IMR-90 (cell line): ENCODE data around the gene BRD3. TPM values are rescaled to one million over a fixed set of nuclear protein-coding genes. Genes with fewer than 3 reads are reported as not detected.

Experiments
- ATAC-seq: fragments of 200-7000 bp; cut with Tn5 transposase; 2 replicates; pipeline ENCODE4 v1.9.1; 2020; ENCODE audit warnings: low read depth, mild to moderate bottlenecking, moderate library complexity
- BruUV-seq: library from RNA; stranded (reverse); fragments of 400-500 nt; replicated peaks from 2 replicates; lab custom pipeline; 2021; lab: Mats Ljungman, UMichigan
- CTCF ChIA-PET: fragments of 300-600 bp; formaldehyde crosslinking; extraction: SDS; loops from one replicate; lab custom pipeline; 2021; ENCODE audit warnings: antibody characterized with exemption; lab: Yijun Ruan, JAX
- POLR2A ChIA-PET: fragments of 300-600 bp; sonication (Branson Sonifier 250); formaldehyde crosslinking; loops from one replicate; lab custom pipeline; 2022; ENCODE audit warnings: antibody characterized with exemption; ENCODE audit not compliant: unreplicated experiment; lab: Charles Lee
- DNase-seq: peaks from one replicate; pipeline ENCODE4 v3.0.0; 2013
- H2AFZ ChIP-seq: replicated peaks from 2 replicates; pipeline ENCODE3; 2013; ENCODE audit warnings: low read length, mild to moderate bottlenecking; ENCODE audit not compliant: poor library complexity
- H2AK5ac ChIP-seq: 2 replicates; pipeline ENCODE4 v1.6.1; 2013; ENCODE audit warnings: low read depth, low read length, inconsistent platforms
- H2AK9ac ChIP-seq: replicated peaks from 2 replicates; pipeline ENCODE3; 2013; ENCODE audit warnings: mild to moderate bottlenecking, low read depth, low read length, moderate library complexity; ENCODE audit not compliant: poor library complexity
- H2BK120ac ChIP-seq: 2 replicates; pipeline ENCODE4 v1.6.1; 2013; ENCODE audit warnings: low read depth, low read length, inconsistent platforms
- H2BK15ac ChIP-seq: 3 replicates; pipeline ENCODE4 v1.6.1; 2013; ENCODE audit warnings: low read depth, low read length, inconsistent platforms
- H2BK20ac ChIP-seq: 2 replicates; pipeline ENCODE4 v1.6.1; 2013; ENCODE audit warnings: low read depth, mild to moderate bottlenecking, inconsistent platforms, low read length, moderate library complexity
- H2BK5ac ChIP-seq: 2 replicates; pipeline ENCODE4 v1.6.1; 2013; ENCODE audit warnings: mild to moderate bottlenecking, low read depth, low read length, inconsistent platforms; ENCODE audit not compliant: poor library complexity, severe bottlenecking
- H3K14ac ChIP-seq: replicated peaks from 2 replicates; pipeline ENCODE4 v1.6.1; 2013; ENCODE audit warnings: low read depth, low read length, inconsistent platforms
- H3K18ac ChIP-seq: 2 replicates; pipeline ENCODE4 v1.6.1; 2013; ENCODE audit warnings: low read depth, low read length, control low read depth
- H3K23ac ChIP-seq: 2 replicates; pipeline ENCODE4 v1.6.1; 2013; ENCODE audit warnings: low read depth, low read length, inconsistent platforms
- H3K27ac ChIP-seq: 2 replicates; pipeline ENCODE4 v1.5.1; 2013; ENCODE audit warnings: mild to moderate bottlenecking, control low read depth, low read length; ENCODE audit not compliant: insufficient read depth
- H3K27me3 ChIP-seq: 2 replicates; pipeline ENCODE4 v1.6.1; 2013; ENCODE audit warnings: low read length; ENCODE audit not compliant: control insufficient read depth, insufficient read depth
- H3K36me3 ChIP-seq: 2 replicates; pipeline ENCODE4 v1.6.1; 2013; ENCODE audit warnings: low read length, mixed read lengths; ENCODE audit not compliant: control insufficient read depth, insufficient read depth
- H3K4ac ChIP-seq: 2 replicates; pipeline ENCODE4 v1.6.1; 2013; ENCODE audit warnings: low read depth, low read length, inconsistent platforms
- H3K4me1 ChIP-seq: 2 replicates; pipeline ENCODE4 v1.6.1; 2013; ENCODE audit warnings: low read length, mixed read lengths; ENCODE audit not compliant: control insufficient read depth, insufficient read depth
- H3K4me2 ChIP-seq: 2 replicates; pipeline ENCODE4 v1.6.1; 2013; ENCODE audit warnings: low read depth, mild to moderate bottlenecking, control low read depth, low read length, moderate library complexity
- H3K4me3 ChIP-seq: 2 replicates; pipeline ENCODE4 v1.5.1; 2013; ENCODE audit warnings: low read depth, mild to moderate bottlenecking, control low read depth, low read length, moderate library complexity; ENCODE audit not compliant: insufficient read depth
- H3K56ac ChIP-seq: 2 replicates; pipeline ENCODE4 v1.6.1; 2013; ENCODE audit warnings: low read length, inconsistent platforms; ENCODE audit not compliant: insufficient read depth; ENCODE audit errors: extremely low read depth
- H3K79me1 ChIP-seq, 2 experiments: 2 replicates each; pipeline ENCODE4 v1.6.1; 2013; ENCODE audit warnings: low read length in 2 of 2, inconsistent platforms in 1 of 2, low read depth in 1 of 2
- H3K9ac ChIP-seq: 2 replicates; pipeline ENCODE4 v1.6.1; 2013; ENCODE audit warnings: low read depth, low read length, control low read depth
- H3K9me1 ChIP-seq: 2 replicates; pipeline ENCODE4 v1.6.1; 2013; ENCODE audit warnings: low read length, inconsistent platforms; ENCODE audit not compliant: insufficient read depth
- H3K9me3 ChIP-seq: 2 replicates; pipeline ENCODE4 v1.6.1; 2013; ENCODE audit warnings: low read length; ENCODE audit not compliant: control insufficient read depth, insufficient read depth
- H4K20me1 ChIP-seq: 2 replicates; pipeline ENCODE4 v1.6.1; 2013; ENCODE audit warnings: low read length, inconsistent platforms; ENCODE audit not compliant: insufficient read depth
- H4K5ac ChIP-seq: 2 replicates; pipeline ENCODE4 v1.6.1; 2013; ENCODE audit warnings: mild to moderate bottlenecking, low read depth, low read length, control low read depth
- H4K8ac ChIP-seq, 2 experiments: 2 replicates each; pipeline ENCODE4 v1.6.1; 2013; ENCODE audit warnings: low read depth in 2 of 2, low read length in 2 of 2, control low read depth in 1 of 2, inconsistent platforms in 1 of 2
- H4K91ac ChIP-seq: 2 replicates; pipeline ENCODE4 v1.6.1; 2013; ENCODE audit warnings: low read depth, low read length, inconsistent platforms; ENCODE audit not compliant: insufficient read depth
- BHLHE40 ChIP-seq: fragments of 150-350 bp; IDR thresholded peaks from 2 replicates; pipeline ENCODE4 v1.6.1; 2016; ENCODE audit warnings: mild to moderate bottlenecking, low read depth, low read length
- CEBPB ChIP-seq: IDR thresholded peaks from 2 replicates; pipeline ENCODE4 v1.6.1; 2012; ENCODE audit warnings: low read depth, low read length, improper control_type of control experiment
- CHD1 ChIP-seq: IDR thresholded peaks from 2 replicates; pipeline ENCODE4 v1.6.1; 2012; ENCODE audit warnings: low read depth, low read length, improper control_type of control experiment
- FOS ChIP-seq: fragments of 150-350 bp; IDR thresholded peaks from 2 replicates; pipeline ENCODE4 v1.6.1; 2016; ENCODE audit warnings: low read depth, low read length
- MAFK ChIP-seq: IDR thresholded peaks from 2 replicates; pipeline ENCODE4 v1.6.1; 2012; ENCODE audit warnings: low read depth, low read length, improper control_type of control experiment
- MAZ ChIP-seq: IDR thresholded peaks from 2 replicates; pipeline ENCODE4 v1.6.1; 2012; ENCODE audit warnings: low read depth, mild to moderate bottlenecking, low read length, improper control_type of control experiment, moderate library complexity, borderline replicate concordance
- MXI1 ChIP-seq: IDR thresholded peaks from 2 replicates; pipeline ENCODE4 v1.6.1; 2012; ENCODE audit warnings: low read depth, mild to moderate bottlenecking, low read length, moderate library complexity, borderline replicate concordance
- NFE2L2 ChIP-seq: fragments of 150-350 bp; IDR thresholded peaks from 2 replicates; pipeline ENCODE4 v1.6.1; 2016; ENCODE audit warnings: low read depth, mild to moderate bottlenecking, low read length
- POLR2A ChIP-seq: IDR thresholded peaks from 2 replicates; pipeline ENCODE4 v1.6.1; 2012; ENCODE audit warnings: mild to moderate bottlenecking, low read depth, low read length
- RAD21 ChIP-seq: IDR thresholded peaks from 2 replicates; pipeline ENCODE4 v1.6.1; 2012; ENCODE audit warnings: low read length, improper control_type of control experiment
- RCOR1 ChIP-seq: IDR thresholded peaks from 2 replicates; pipeline ENCODE4 v1.6.1; 2012; ENCODE audit warnings: mild to moderate bottlenecking, low read length, improper control_type of control experiment; ENCODE audit not compliant: insufficient replicate concordance
- RFX5 ChIP-seq: IDR thresholded peaks from 2 replicates; pipeline ENCODE4 v1.8.0; 2012; ENCODE audit warnings: low read depth, mild to moderate bottlenecking, low read length, moderate library complexity
- SMC3 ChIP-seq: fragments of 150-350 bp; IDR thresholded peaks from 2 replicates; pipeline ENCODE4 v1.6.1; 2016; ENCODE audit warnings: low read depth, mild to moderate bottlenecking, antibody characterized with exemption, low read length, moderate library complexity
- WGBS, 2 experiments: methylation state at CpG; one replicate each; pipeline versions ENCODE4 v1.1.5 to v1.1.7; 2013; ENCODE audit warnings: missing lambda C conversion rate in 2 of 2; ENCODE audit not compliant: insufficient read length in 1 of 2; ENCODE audit errors: extremely low coverage in 2 of 2; 5-methylcytosine and 5-hydroxymethylcytosine counted together
- dilution Hi-C: fragments of 300-500 bp; cut with HindIII; formaldehyde crosslinking; loops from one replicate; pipeline ENCODE4 v1.14.3; 2018; ENCODE audit warnings: low sequenced_read_pairs; ENCODE audit not compliant: unreplicated experiment
- in situ Hi-C: fragments of 300-500 bp; cut with MboI; formaldehyde crosslinking; loops from 3 replicates; pipeline ENCODE4 v1.14.3; 2019; ENCODE audit warnings: low sequenced_read_pairs, inconsistent platforms, mixed read lengths
- intact Hi-C: fragments of 100-400 bp; cut with micrococcal nuclease; formaldehyde crosslinking; loops from 2 replicates; pipeline ENCODE4 v1.10.0; 2022
- polyA plus RNA-seq, 3 experiments: library from polyadenylated mRNA; depleted of rRNA; stranded (reverse); fragments of >200 nt; gene quantifications; 2 replicates each; pipeline ENCODE4 v1.2.3, GENCODE V29; 2012; ENCODE audit warnings: low replicate concordance in 1 of 3
- total RNA-seq: library from RNA; depleted of rRNA; stranded (reverse); fragments of >200 nt; gene quantifications from 2 replicates; pipeline ENCODE4 v1.2.3, GENCODE V29; 2012
- TF ChIP-seq, protein P1 (sequence below): fragments of 150-350 bp; IDR thresholded peaks from 2 replicates; pipeline ENCODE4 v1.6.1; 2017; ENCODE audit warnings: mild to moderate bottlenecking, antibody characterized with exemption, low read length, low read depth
- TF ChIP-seq, protein P2 (sequence below): conservative IDR thresholded peaks from 2 replicates; pipeline ENCODE4 v1.5.1; 2012; ENCODE audit warnings: mild to moderate bottlenecking, low read depth, low read length, improper control_type of control experiment
- TF ChIP-seq, protein P3 (sequence below): fragments of 150-350 bp; IDR thresholded peaks from 2 replicates; pipeline ENCODE4 v1.6.1; 2016; ENCODE audit warnings: low read depth, mild to moderate bottlenecking, low read length, moderate library complexity, borderline replicate concordance

The BRD3 gene
- total and polyA plus RNA-seq, 2 of the 4 experiments (the other 2 are of a cell fraction), result 2.2 to 7.1 TPM

DNA sequence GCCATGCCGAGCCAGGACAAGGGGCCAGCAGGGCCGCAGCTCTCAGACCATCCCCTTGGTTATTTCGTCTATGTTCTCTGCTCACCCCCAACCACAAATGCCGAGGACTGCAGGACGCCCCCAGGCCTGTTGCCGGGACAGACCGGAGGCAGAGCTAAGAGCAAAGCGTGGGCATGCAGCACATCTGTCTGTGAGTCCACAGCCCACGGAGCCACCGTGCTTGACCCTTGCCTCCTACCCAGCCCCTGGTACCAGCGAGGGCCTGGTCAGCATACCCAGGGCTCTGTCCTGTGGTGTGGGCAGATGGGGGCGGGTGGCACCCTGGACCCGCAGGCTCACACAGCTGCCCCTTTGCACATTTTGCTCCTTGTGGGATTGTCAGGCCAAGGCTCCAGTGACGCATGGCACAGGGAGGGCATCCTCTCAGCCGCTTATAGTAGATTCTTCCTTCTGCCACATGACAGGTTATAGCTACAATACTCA lies 4.7 kb downstream of the BRD3 start:
- dilution Hi-C loops, result no loop called here

More for the DNA sequence above, 4.7 kb downstream of the BRD3 start:
- Histone ChIP-seq H2BK15ac (no peak overlapping the region), H2AK9ac (no peak overlapping the region), H3K4ac (no peak overlapping the region), H3K79me1 (peaks cover 30 to 88% of the 10 kb centered on the region in 2 experiments), H2BK20ac (no peak overlapping the region), H3K27ac (no peak overlapping the region), H3K9ac (no peak overlapping the region), H2BK120ac (no peak overlapping the region), H3K4me2 (no peak overlapping the region), H3K9me1 (peaks cover 15% of the 10 kb centered on the region; the same call in 1 of the 2 replicates), H4K20me1 (peaks cover 87% of the 10 kb centered on the region), H3K4me1 (peaks cover 11% of the 10 kb centered on the region), H3K56ac (no peak overlapping the region), H4K91ac (no peak overlapping the region), H4K8ac (no peak overlapping the region), H3K14ac (no peak overlapping the region), H2AFZ (no peak overlapping the region), H3K18ac (no peak overlapping the region), H4K5ac (no peak overlapping the region), H3K36me3 (no peaks in the 10 kb centered on the region), H2BK5ac (no peak overlapping the region), H3K4me3 (no peak overlapping the region), H3K27me3 (no peaks in the 10 kb centered on the region), H3K9me3 (no peaks in the 10 kb centered on the region), H2AK5ac (no peak overlapping the region), H3K23ac (no peak overlapping the region)
- CTCF ChIA-PET, result no interaction called here
- 88% methylated on average over 5 of the region's 15 CpGs; no CpG with 5 or more reads in 1 of the 2 experiments for WGBS, 2 experiments
- TF ChIP-seq, protein P1, sequence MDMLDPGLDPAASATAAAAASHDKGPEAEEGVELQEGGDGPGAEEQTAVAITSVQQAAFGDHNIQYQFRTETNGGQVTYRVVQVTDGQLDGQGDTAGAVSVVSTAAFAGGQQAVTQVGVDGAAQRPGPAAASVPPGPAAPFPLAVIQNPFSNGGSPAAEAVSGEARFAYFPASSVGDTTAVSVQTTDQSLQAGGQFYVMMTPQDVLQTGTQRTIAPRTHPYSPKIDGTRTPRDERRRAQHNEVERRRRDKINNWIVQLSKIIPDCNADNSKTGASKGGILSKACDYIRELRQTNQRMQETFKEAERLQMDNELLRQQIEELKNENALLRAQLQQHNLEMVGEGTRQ, result no peak
- TF ChIP-seq FOS (no peak), SMC3 (no peak), RFX5 (no peak), RCOR1 (no peak), RAD21 (no peak), POLR2A (no peak), MAFK (no peak), MAZ (no peak), CEBPB (no peak), BHLHE40 (no peak), NFE2L2 (no peak), MXI1 (no peak), CHD1 (no peak)
- TF ChIP-seq, protein P2, sequence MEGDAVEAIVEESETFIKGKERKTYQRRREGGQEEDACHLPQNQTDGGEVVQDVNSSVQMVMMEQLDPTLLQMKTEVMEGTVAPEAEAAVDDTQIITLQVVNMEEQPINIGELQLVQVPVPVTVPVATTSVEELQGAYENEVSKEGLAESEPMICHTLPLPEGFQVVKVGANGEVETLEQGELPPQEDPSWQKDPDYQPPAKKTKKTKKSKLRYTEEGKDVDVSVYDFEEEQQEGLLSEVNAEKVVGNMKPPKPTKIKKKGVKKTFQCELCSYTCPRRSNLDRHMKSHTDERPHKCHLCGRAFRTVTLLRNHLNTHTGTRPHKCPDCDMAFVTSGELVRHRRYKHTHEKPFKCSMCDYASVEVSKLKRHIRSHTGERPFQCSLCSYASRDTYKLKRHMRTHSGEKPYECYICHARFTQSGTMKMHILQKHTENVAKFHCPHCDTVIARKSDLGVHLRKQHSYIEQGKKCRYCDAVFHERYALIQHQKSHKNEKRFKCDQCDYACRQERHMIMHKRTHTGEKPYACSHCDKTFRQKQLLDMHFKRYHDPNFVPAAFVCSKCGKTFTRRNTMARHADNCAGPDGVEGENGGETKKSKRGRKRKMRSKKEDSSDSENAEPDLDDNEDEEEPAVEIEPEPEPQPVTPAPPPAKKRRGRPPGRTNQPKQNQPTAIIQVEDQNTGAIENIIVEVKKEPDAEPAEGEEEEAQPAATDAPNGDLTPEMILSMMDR, result no peak
- TF ChIP-seq, protein P3, sequence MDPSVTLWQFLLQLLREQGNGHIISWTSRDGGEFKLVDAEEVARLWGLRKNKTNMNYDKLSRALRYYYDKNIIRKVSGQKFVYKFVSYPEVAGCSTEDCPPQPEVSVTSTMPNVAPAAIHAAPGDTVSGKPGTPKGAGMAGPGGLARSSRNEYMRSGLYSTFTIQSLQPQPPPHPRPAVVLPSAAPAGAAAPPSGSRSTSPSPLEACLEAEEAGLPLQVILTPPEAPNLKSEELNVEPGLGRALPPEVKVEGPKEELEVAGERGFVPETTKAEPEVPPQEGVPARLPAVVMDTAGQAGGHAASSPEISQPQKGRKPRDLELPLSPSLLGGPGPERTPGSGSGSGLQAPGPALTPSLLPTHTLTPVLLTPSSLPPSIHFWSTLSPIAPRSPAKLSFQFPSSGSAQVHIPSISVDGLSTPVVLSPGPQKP, result no peak
- ATAC-seq, result no peak
- BruUV-seq, result no TSS peak
- POLR2A ChIA-PET, result no interaction called here
- intact Hi-C loops (loop anchor here (10.0 kb wide), 2 partner anchors 262 to 382 kb away; partner anchors contain the start of gene RXRA), in situ Hi-C loops (no loop called here)
- no peak for DNase-seq
